K562 (cell line): ENCODE measurements around the gene NRP2. TPM values are rescaled to one million over a fixed set of nuclear protein-coding genes. Genes with fewer than 3 reads are reported as not detected.

Source experiments
- CTCF ChIP-seq, 3 experiments: IDR thresholded peaks in 2 of 3; conservative IDR thresholded peaks in 1 of 3; 2 replicates each; pipeline ENCODE4 v1.5.1; 2011 to 2012; ENCODE audit warnings: low read length in 3 of 3, mild to moderate bottlenecking in 3 of 3, control low read depth in 2 of 3, improper control_type of control experiment in 1 of 3, inconsistent platforms in 1 of 3, low read depth in 1 of 3, mixed read lengths in 1 of 3, moderate library complexity in 1 of 3; ENCODE audit not compliant: insufficient read depth in 2 of 3
- HNRNPUL1 ChIP-seq: fragments of 200-400 bp; formaldehyde crosslinking; IDR thresholded peaks from 2 replicates; pipeline ENCODE4 v1.6.1; 2017; ENCODE audit warnings: low read length
- MYBL2 ChIP-seq, 2 experiments: fragments of 450-650 bp in 1 of 2; sonication (generic) in 1 of 2; formaldehyde crosslinking in 1 of 2; IDR thresholded peaks; 2 replicates each; pipeline versions ENCODE4 v1.6.1 to v1.8.1; 2017 to 2022; ENCODE audit warnings: borderline replicate concordance in 1 of 2, inconsistent platforms in 1 of 2, low read depth in 1 of 2, mild to moderate bottlenecking in 1 of 2, missing genetic modification reagents in 1 of 2, moderate library complexity in 1 of 2
- ZC3H8 ChIP-seq: fragments of 450-650 bp; IDR thresholded peaks from 2 replicates; pipeline ENCODE4 v1.6.1; 2017
- polyA plus RNA-seq, 8 experiments: library from polyadenylated mRNA; depleted of rRNA in 4 of 8; stranded (reverse) in 5 of 8; unstranded in 3 of 8; fragments of >200 nt; fragmentation: Nextera tagmentation in 2 of 8; fragmentation: Illumina TruSeq in 1 of 8; extraction: Ambion mirVana in 2 of 8; extraction: Trizol in 1 of 8; gene quantifications; 2 replicates each; pipeline versions ENCODE4 v1.2.1 to v1.2.3, GENCODE V29; 2011 to 2014; ENCODE audit warnings: inconsistent platforms in 1 of 8, missing spikeins in 1 of 8
- total RNA-seq, 7 experiments: library from RNA; depleted of rRNA in 6 of 7; stranded (reverse); fragments of >200 nt in 6 of 7; fragmentation: Illumina TruSeq in 2 of 7; extraction: Trizol in 2 of 7; gene quantifications; 2 replicates each; pipeline versions ENCODE4 v1.2.1 to v1.2.3, GENCODE V29; 2011 to 2021; ENCODE audit warnings: low replicate concordance in 1 of 7
- TF ChIP-seq, protein P1 (sequence below): IDR thresholded peaks from 2 replicates; pipeline ENCODE4 v1.6.1; 2016; ENCODE audit warnings: missing genetic modification characterization, missing compliant biosample characterization
- TF ChIP-seq, protein P2 (sequence below): sonication (generic); formaldehyde crosslinking; IDR thresholded peaks from 2 replicates; pipeline ENCODE4 v1.9.0; 2022; ENCODE audit warnings: mild to moderate bottlenecking, missing genetic modification reagents
- TF ChIP-seq, protein P3 (sequence below), 2 experiments: fragments of 450-650 bp; formaldehyde crosslinking in 1 of 2; IDR thresholded peaks; 2 replicates each; pipeline versions ENCODE4 v1.4.0 to v1.6.1; 2014 to 2020; ENCODE audit warnings: mild to moderate bottlenecking in 2 of 2, borderline replicate concordance in 1 of 2, low read depth in 1 of 2
- TF ChIP-seq, protein P4 (sequence below): sonication (generic); formaldehyde crosslinking; IDR thresholded peaks from 2 replicates; pipeline ENCODE4 v1.8.0; 2022; ENCODE audit warnings: mild to moderate bottlenecking, missing genetic modification reagents

NRP2 gene
- total and polyA plus RNA-seq, 9 of the 15 experiments (the other 6 are each of a cell fraction or from before 2014, with no cell fraction given): 0.05 to 0.31 (median 0.15) TPM; not detected in 5

- TF ChIP-seq, protein P1, sequence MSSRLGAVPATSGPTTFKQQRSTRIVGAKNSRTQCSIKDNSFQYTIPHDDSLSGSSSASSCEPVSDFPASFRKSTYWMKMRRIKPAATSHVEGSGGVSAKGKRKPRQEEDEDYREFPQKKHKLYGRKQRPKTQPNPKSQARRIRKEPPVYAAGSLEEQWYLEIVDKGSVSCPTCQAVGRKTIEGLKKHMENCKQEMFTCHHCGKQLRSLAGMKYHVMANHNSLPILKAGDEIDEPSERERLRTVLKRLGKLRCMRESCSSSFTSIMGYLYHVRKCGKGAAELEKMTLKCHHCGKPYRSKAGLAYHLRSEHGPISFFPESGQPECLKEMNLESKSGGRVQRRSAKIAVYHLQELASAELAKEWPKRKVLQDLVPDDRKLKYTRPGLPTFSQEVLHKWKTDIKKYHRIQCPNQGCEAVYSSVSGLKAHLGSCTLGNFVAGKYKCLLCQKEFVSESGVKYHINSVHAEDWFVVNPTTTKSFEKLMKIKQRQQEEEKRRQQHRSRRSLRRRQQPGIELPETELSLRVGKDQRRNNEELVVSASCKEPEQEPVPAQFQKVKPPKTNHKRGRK: no peak
- TF ChIP-seq, protein P2, sequence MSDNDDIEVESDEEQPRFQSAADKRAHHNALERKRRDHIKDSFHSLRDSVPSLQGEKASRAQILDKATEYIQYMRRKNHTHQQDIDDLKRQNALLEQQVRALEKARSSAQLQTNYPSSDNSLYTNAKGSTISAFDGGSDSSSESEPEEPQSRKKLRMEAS (CRISPR knock-in tag): no peak
- TF ChIP-seq CTCF (IDR thresholded peaks at IDR 0.05 in 2 of 3, conservative IDR thresholded peaks at IDR 0.05 in 1 of 3; ENCODE audit: insufficient read depth in 2 of 3, low read depth in 1 of 3, low read length in 3 of 3) (peak; percentile 49 to 56 (median 51); a peak in 5 of 6 replicates), HNRNPUL1 (no peak), ZC3H8 (no peak), MYBL2 (IDR thresholded peaks at IDR 0.05; ENCODE audit: low read depth) (no peak), MYBL2 (CRISPR knock-in tag; IDR thresholded peaks at IDR 0.05; ENCODE audit: borderline replicate concordance) (no peak)
- TF ChIP-seq, protein P3, sequence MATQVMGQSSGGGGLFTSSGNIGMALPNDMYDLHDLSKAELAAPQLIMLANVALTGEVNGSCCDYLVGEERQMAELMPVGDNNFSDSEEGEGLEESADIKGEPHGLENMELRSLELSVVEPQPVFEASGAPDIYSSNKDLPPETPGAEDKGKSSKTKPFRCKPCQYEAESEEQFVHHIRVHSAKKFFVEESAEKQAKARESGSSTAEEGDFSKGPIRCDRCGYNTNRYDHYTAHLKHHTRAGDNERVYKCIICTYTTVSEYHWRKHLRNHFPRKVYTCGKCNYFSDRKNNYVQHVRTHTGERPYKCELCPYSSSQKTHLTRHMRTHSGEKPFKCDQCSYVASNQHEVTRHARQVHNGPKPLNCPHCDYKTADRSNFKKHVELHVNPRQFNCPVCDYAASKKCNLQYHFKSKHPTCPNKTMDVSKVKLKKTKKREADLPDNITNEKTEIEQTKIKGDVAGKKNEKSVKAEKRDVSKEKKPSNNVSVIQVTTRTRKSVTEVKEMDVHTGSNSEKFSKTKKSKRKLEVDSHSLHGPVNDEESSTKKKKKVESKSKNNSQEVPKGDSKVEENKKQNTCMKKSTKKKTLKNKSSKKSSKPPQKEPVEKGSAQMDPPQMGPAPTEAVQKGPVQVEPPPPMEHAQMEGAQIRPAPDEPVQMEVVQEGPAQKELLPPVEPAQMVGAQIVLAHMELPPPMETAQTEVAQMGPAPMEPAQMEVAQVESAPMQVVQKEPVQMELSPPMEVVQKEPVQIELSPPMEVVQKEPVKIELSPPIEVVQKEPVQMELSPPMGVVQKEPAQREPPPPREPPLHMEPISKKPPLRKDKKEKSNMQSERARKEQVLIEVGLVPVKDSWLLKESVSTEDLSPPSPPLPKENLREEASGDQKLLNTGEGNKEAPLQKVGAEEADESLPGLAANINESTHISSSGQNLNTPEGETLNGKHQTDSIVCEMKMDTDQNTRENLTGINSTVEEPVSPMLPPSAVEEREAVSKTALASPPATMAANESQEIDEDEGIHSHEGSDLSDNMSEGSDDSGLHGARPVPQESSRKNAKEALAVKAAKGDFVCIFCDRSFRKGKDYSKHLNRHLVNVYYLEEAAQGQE (IDR thresholded peaks at IDR 0.05; ENCODE audit: borderline replicate concordance): peak; percentile 11; the same call in 1 of the 2 replicates
- TF ChIP-seq, protein P3 (CRISPR knock-in tag; IDR thresholded peaks at IDR 0.05; ENCODE audit: low read depth): no peak
- TF ChIP-seq, protein P4, sequence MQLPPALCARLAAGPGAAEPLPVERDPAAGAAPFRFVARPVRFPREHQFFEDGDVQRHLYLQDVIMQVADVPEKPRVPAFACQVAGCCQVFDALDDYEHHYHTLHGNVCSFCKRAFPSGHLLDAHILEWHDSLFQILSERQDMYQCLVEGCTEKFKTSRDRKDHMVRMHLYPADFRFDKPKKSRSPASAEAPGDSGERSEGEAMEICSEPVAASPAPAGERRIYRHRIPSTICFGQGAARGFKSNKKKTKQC: no peak
Measured at GRCh38 chr2:205680067-205680466, 2.2 kb upstream of the NRP2 start (continued).
